DOHH2 (cell line): Measurements from ENCODE around the gene CDC42BPA.
"Not testable (repeated sequence)": the region's sequence is repeated elsewhere in the genome, so short reads cannot be mapped to it uniquely, and the experiment has no call there.

Experiments used
- EZH2phosphoT487 ChIP-seq: fragments of 200-600 bp; sonication (generic); IDR thresholded peaks from 2 replicates; pipeline ENCODE4 v1.6.1; 2017; ENCODE audit warnings: borderline replicate concordance, mild to moderate bottlenecking, antibody characterized with exemption, low read length, moderate library complexity, mixed read lengths
- TF ChIP-seq, protein P1 (sequence below): fragments of 200-600 bp; sonication (generic); IDR thresholded peaks from one replicate; pipeline ENCODE4 v1.5.1; 2014; ENCODE audit warnings: antibody characterized with exemption, mild to moderate bottlenecking, low read depth, low read length; ENCODE audit not compliant: poor library complexity, severe bottlenecking

DNA sequence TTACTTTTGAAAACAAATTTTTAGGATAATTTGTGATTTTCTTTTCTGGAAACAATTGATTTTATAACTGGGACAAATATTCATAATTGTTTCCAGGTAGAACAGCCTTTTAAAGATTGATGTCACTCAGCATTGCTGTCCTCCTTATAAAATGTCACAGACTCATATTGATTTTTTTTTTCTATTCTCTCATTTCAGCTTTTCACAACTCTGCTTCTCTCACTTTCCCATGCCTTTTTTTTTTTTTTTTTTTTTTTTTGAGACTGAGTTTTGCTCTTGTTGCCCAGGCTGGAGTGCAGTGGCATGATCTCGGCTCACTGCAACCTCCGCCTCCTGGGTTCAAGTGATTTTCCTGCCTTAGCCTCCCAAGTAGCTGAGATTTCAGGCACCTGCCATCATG lies 33.9 kb upstream of the CDC42BPA start:
- TF ChIP-seq, protein P1, sequence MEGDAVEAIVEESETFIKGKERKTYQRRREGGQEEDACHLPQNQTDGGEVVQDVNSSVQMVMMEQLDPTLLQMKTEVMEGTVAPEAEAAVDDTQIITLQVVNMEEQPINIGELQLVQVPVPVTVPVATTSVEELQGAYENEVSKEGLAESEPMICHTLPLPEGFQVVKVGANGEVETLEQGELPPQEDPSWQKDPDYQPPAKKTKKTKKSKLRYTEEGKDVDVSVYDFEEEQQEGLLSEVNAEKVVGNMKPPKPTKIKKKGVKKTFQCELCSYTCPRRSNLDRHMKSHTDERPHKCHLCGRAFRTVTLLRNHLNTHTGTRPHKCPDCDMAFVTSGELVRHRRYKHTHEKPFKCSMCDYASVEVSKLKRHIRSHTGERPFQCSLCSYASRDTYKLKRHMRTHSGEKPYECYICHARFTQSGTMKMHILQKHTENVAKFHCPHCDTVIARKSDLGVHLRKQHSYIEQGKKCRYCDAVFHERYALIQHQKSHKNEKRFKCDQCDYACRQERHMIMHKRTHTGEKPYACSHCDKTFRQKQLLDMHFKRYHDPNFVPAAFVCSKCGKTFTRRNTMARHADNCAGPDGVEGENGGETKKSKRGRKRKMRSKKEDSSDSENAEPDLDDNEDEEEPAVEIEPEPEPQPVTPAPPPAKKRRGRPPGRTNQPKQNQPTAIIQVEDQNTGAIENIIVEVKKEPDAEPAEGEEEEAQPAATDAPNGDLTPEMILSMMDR = not testable (repeated sequence)
- not testable (repeated sequence) for TF ChIP-seq EZH2phosphoT487
